ENCODE data around the gene MAMDC4. TPM values are rescaled to one million over a fixed set of nuclear protein-coding genes. Genes with fewer than 3 reads are reported as not detected.

Gene MAMDC4
- total RNA-seq, 1 experiment from 2014 or later, result 17.3 TPM

DNA sequence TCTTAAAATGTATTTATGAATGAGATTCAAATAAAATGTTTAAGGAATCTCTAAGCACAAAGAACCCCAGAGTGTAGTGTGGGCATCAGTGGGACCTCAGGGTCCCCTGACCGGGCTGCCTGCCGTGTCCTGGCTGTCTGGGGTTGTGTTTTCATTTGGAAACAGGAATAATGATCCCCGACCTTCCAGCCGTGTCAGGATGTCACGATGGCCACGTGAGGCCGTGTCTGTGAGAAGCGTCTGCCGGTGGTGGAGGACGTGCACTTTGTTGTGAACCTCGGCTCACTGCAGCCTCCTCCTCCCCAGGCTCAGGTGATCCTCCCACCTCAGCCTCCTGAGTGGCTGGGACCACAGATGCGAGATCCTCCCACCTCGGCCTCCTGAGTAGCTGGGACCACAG is 38.5 kb downstream of the MAMDC4 start:
- ChIA-PET RAD21 (ENCODE audit: low non-redundant PET in 1 of 2, low total read pairs in 2 of 2, uncharacterized antibody in 2 of 2, unreplicated experiment in 2 of 2) (no interaction called here), CTCF (no interaction called here), POLR2A (no interaction called here)
- intact Hi-C loops (cut with micrococcal nuclease), result no loop called here
- H3K9me3 ChIP-seq (ENCODE audit: control insufficient read depth in 1 of 2, insufficient read depth in 1 of 2, low read depth in 1 of 2, low read length in 2 of 2), result no peaks in the 10 kb centered on the region
- peaks cover 87% of the 10 kb centered on the region for H3K79me2 ChIP-seq (ENCODE audit: insufficient read depth, low read length)
- DNase-seq (ENCODE audit: low read depth, low spot score) (no peak), ATAC-seq (no peak)
- no TSS peak for BruUV-seq (replicated peaks)
- no peak overlapping the region for H3K4me2 ChIP-seq (ENCODE audit: low read length)
- H4K20me1 ChIP-seq (ENCODE audit: insufficient read depth), result no peaks in the 10 kb centered on the region
- no peaks in the 10 kb centered on the region for H3K9me2 ChIP-seq (ENCODE audit: insufficient read depth)
- H2AFZ ChIP-seq (ENCODE audit: low read depth, low read length, poor library complexity, severe bottlenecking), result no peak overlapping the region
- no peak overlapping the region for H3K9ac ChIP-seq (ENCODE audit: low read length)
- no peak for TF ChIP-seq SP1 (IDR thresholded peaks at IDR 0.05; ENCODE audit: low read depth)
- TF ChIP-seq ELF1 (IDR thresholded peaks at IDR 0.05; ENCODE audit: borderline replicate concordance, low read depth), result no peak
- TF ChIP-seq ZNF274 (IDR thresholded peaks at IDR 0.05; ENCODE audit: low read depth, low read length), result no peak
- TF ChIP-seq JUND (IDR thresholded peaks at IDR 0.05), result no peak
- no peak for TF ChIP-seq EZH2 (IDR thresholded peaks at IDR 0.05)
- TF ChIP-seq CEBPB (IDR thresholded peaks at IDR 0.05; ENCODE audit: low read depth), result no peak
- H3K36me3 ChIP-seq (ENCODE audit: control insufficient read depth in 1 of 2, insufficient read depth in 2 of 2, low read length in 2 of 2), result peaks cover 0 to 19% of the 10 kb centered on the region in 2 experiments; a peak in 1 of 4 replicates
- no peak overlapping the region for H3K27ac ChIP-seq (ENCODE audit: low read depth, low read length)
- H3K27me3 ChIP-seq (ENCODE audit: insufficient read depth, low read length), result no peaks in the 10 kb centered on the region
- H3K4me1 ChIP-seq (ENCODE audit: control insufficient read depth in 1 of 2, insufficient read depth in 2 of 2, low read length in 2 of 2), result peaks cover 6 to 7% of the 10 kb centered on the region in 2 experiments
- H3K4me3 ChIP-seq (replicated peaks in 1 of 2; ENCODE audit: low read depth in 1 of 2, low read length in 2 of 2), result no peak overlapping the region

DNA sequence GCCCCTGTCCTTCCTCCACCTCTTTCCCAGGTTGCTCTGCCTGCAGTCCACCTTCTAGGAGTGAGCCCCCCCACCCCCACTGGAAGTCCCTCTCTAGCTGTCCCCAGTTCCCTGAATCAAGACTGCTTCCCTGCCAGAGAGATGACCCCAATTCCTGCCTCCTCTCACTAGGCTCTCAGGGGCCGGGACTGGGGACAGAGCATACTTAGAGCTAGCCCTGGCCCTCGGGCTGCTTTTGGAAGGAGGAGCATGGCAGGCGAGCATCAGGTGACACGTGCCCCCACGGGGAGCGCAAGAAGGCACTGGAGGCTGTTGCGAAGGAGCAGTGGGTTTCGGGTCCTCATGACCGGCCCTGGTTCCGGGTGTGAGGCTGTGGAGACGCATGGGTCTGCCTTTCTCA is 43.9 kb downstream of the MAMDC4 start:
- Histone ChIP-seq H3K4me3 (replicated peaks in 1 of 2; ENCODE audit: low read depth in 1 of 2, low read length in 2 of 2) (no peak overlapping the region), H2AFZ (ENCODE audit: low read depth, low read length, poor library complexity, severe bottlenecking) (no peak overlapping the region), H3K79me2 (ENCODE audit: insufficient read depth, low read length) (peaks cover 71% of the 10 kb centered on the region), H3K36me3 (ENCODE audit: control insufficient read depth in 1 of 2, insufficient read depth in 2 of 2, low read length in 2 of 2) (peaks cover 14 to 27% of the 10 kb centered on the region in 2 experiments; a peak in 3 of 4 replicates), H3K4me1 (ENCODE audit: control insufficient read depth in 1 of 2, insufficient read depth in 2 of 2, low read length in 2 of 2) (peaks cover 2 to 9% of the 10 kb centered on the region in 2 experiments; a peak in 3 of 4 replicates), H3K9me2 (ENCODE audit: insufficient read depth) (no peaks in the 10 kb centered on the region), H3K27ac (ENCODE audit: low read depth, low read length) (no peak overlapping the region), H3K9ac (ENCODE audit: low read length) (no peak overlapping the region), H4K20me1 (ENCODE audit: insufficient read depth) (no peaks in the 10 kb centered on the region), H3K27me3 (ENCODE audit: insufficient read depth, low read length) (no peaks in the 10 kb centered on the region), H3K4me2 (ENCODE audit: low read length) (no peak overlapping the region), H3K9me3 (ENCODE audit: control insufficient read depth in 1 of 2, insufficient read depth in 1 of 2, low read depth in 1 of 2, low read length in 2 of 2) (no peaks in the 10 kb centered on the region)
- intact Hi-C loops (cut with micrococcal nuclease), result no loop called here
- DNase-seq (ENCODE audit: low read depth, low spot score) (no peak), ATAC-seq (no peak)
- ChIA-PET CTCF (no interaction called here), RAD21 (ENCODE audit: low non-redundant PET in 1 of 2, low total read pairs in 2 of 2, uncharacterized antibody in 2 of 2, unreplicated experiment in 2 of 2) (no interaction called here), POLR2A (no interaction called here)
- no TSS peak for BruUV-seq (replicated peaks)
- TF ChIP-seq SIN3A (IDR thresholded peaks at IDR 0.05; ENCODE audit: low read depth), result no peak
- TF ChIP-seq POLR2A (IDR thresholded peaks at IDR 0.05; ENCODE audit: borderline replicate concordance, extremely low read depth, insufficient read depth, insufficient read length), result no peak
- TF ChIP-seq RAD21 (IDR thresholded peaks at IDR 0.05; ENCODE audit: low read depth), result no peak
- TF ChIP-seq POLR2AphosphoS5 (IDR thresholded peaks at IDR 0.05; ENCODE audit: low read depth, low read length), result no peak
- no peak for TF ChIP-seq CBX3 (IDR thresholded peaks at IDR 0.05; ENCODE audit: low read depth)
- TF ChIP-seq, protein P1, sequence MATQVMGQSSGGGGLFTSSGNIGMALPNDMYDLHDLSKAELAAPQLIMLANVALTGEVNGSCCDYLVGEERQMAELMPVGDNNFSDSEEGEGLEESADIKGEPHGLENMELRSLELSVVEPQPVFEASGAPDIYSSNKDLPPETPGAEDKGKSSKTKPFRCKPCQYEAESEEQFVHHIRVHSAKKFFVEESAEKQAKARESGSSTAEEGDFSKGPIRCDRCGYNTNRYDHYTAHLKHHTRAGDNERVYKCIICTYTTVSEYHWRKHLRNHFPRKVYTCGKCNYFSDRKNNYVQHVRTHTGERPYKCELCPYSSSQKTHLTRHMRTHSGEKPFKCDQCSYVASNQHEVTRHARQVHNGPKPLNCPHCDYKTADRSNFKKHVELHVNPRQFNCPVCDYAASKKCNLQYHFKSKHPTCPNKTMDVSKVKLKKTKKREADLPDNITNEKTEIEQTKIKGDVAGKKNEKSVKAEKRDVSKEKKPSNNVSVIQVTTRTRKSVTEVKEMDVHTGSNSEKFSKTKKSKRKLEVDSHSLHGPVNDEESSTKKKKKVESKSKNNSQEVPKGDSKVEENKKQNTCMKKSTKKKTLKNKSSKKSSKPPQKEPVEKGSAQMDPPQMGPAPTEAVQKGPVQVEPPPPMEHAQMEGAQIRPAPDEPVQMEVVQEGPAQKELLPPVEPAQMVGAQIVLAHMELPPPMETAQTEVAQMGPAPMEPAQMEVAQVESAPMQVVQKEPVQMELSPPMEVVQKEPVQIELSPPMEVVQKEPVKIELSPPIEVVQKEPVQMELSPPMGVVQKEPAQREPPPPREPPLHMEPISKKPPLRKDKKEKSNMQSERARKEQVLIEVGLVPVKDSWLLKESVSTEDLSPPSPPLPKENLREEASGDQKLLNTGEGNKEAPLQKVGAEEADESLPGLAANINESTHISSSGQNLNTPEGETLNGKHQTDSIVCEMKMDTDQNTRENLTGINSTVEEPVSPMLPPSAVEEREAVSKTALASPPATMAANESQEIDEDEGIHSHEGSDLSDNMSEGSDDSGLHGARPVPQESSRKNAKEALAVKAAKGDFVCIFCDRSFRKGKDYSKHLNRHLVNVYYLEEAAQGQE (IDR thresholded peaks at IDR 0.05; ENCODE audit: low read depth), result no peak
- no peak for TF ChIP-seq SRF (IDR thresholded peaks at IDR 0.05; ENCODE audit: low read depth)
- no peak for TF ChIP-seq EGR1 (IDR thresholded peaks at IDR 0.05; ENCODE audit: low read depth)
- no peak for TF ChIP-seq EZH2phosphoT487 (IDR thresholded peaks at IDR 0.05; ENCODE audit: borderline replicate concordance)
- TF ChIP-seq SP1 (IDR thresholded peaks at IDR 0.05; ENCODE audit: low read depth), result no peak
- TF ChIP-seq ZFX (IDR thresholded peaks at IDR 0.05), result no peak
